HepG2 (cell line): Measurements from ENCODE around the gene POU6F1. TPM values are rescaled to one million over a fixed set of nuclear protein-coding genes. Genes with fewer than 3 reads are reported as not detected.

ENCODE experiments used
- BATF2 ChIP-seq: sonication (generic); formaldehyde crosslinking; IDR thresholded peaks from 2 replicates; pipeline ENCODE4 v1.8.0; 2022; ENCODE audit warnings: mild to moderate bottlenecking, missing genetic modification reagents, moderate library complexity
- BCL6 ChIP-seq: IDR thresholded peaks from 2 replicates; pipeline ENCODE4 v1.6.1; 2016; ENCODE audit warnings: missing genetic modification reagents, missing compliant biosample characterization
- ETV6 ChIP-seq: sonication (generic); formaldehyde crosslinking; conservative IDR thresholded peaks from 2 replicates; pipeline ENCODE4 v1.4.0; 2020; ENCODE audit warnings: missing genetic modification reagents
- HBP1 ChIP-seq: IDR thresholded peaks from 2 replicates; pipeline ENCODE4 v1.6.1; 2016; ENCODE audit warnings: low read depth, control low read depth
- HNRNPH1 ChIP-seq: fragments of 200-400 bp; formaldehyde crosslinking; optimal IDR thresholded peaks from 2 replicates; pipeline ENCODE3; 2017; ENCODE audit warnings: mild to moderate bottlenecking, low read depth, low read length
- IKZF4 ChIP-seq: sonication (generic); formaldehyde crosslinking; IDR thresholded peaks from 2 replicates; pipeline ENCODE4 v1.5.1; 2020; ENCODE audit warnings: borderline replicate concordance, mild to moderate bottlenecking, low read depth, missing genetic modification reagents; ENCODE audit errors: not compliant biosample characterization
- MAFK ChIP-seq, 2 experiments: IDR thresholded peaks in 1 of 2; conservative IDR thresholded peaks in 1 of 2; 2 replicates each; pipeline ENCODE4 v1.6.1; 2011; ENCODE audit warnings: improper control_type of control experiment in 2 of 2, low read length in 2 of 2
- MIXL1 ChIP-seq: IDR thresholded peaks from 2 replicates; pipeline ENCODE4 v1.6.1; 2016
- MTF2 ChIP-seq: sonication (generic); formaldehyde crosslinking; IDR thresholded peaks from 2 replicates; pipeline ENCODE4 v1.5.0; 2020; ENCODE audit warnings: missing genetic modification reagents, borderline replicate concordance
- MXD3 ChIP-seq: IDR thresholded peaks from 2 replicates; pipeline ENCODE4 v1.6.1; 2016; ENCODE audit warnings: mild to moderate bottlenecking, missing biosample characterization, missing genetic modification reagents
- MYPOP ChIP-seq: sonication (generic); formaldehyde crosslinking; IDR thresholded peaks from 2 replicates; pipeline ENCODE4 v1.8.1; 2023; ENCODE audit warnings: mild to moderate bottlenecking, moderate library complexity, missing genetic modification reagents
- NCOA2 ChIP-seq: sonication (generic); formaldehyde crosslinking; IDR thresholded peaks from 2 replicates; pipeline ENCODE4 v1.8.0; 2022; ENCODE audit warnings: inconsistent platforms
- ONECUT2 ChIP-seq: sonication (generic); formaldehyde crosslinking; IDR thresholded peaks from 2 replicates; pipeline ENCODE4 v1.4.0; 2020; ENCODE audit warnings: missing genetic modification reagents
- SAP130 ChIP-seq: IDR thresholded peaks from 2 replicates; pipeline ENCODE4 v1.6.1; 2016; ENCODE audit warnings: low read depth
- SP1 ChIP-seq, 2 experiments: fragments of 450-650 bp in 1 of 2; sonication (generic) in 1 of 2; formaldehyde crosslinking in 1 of 2; IDR thresholded peaks; 2 replicates each; pipeline versions ENCODE4 v1.4.0 to v1.6.1; 2016 to 2020; ENCODE audit warnings: missing genetic modification reagents in 1 of 2
- ZBTB42 ChIP-seq: sonication (generic); formaldehyde crosslinking; IDR thresholded peaks from 2 replicates; pipeline ENCODE4 v1.5.0; 2020; ENCODE audit warnings: mild to moderate bottlenecking, missing genetic modification reagents
- ZMYM4 ChIP-seq: sonication (generic); formaldehyde crosslinking; IDR thresholded peaks from 2 replicates; pipeline ENCODE4 v1.8.1; 2023; ENCODE audit warnings: mild to moderate bottlenecking, missing genetic modification reagents
- ZNF646 ChIP-seq: sonication (generic); formaldehyde crosslinking; IDR thresholded peaks from 2 replicates; pipeline ENCODE4 v1.9.0; 2021; ENCODE audit warnings: mild to moderate bottlenecking, missing genetic modification reagents
- ZNF678 ChIP-seq: sonication (generic); formaldehyde crosslinking; IDR thresholded peaks from 2 replicates; pipeline ENCODE4 v1.4.0; 2020; ENCODE audit warnings: mild to moderate bottlenecking, missing genetic modification reagents
- ZNF816 ChIP-seq: sonication (generic); formaldehyde crosslinking; IDR thresholded peaks from 2 replicates; pipeline ENCODE4 v1.8.0; 2022; ENCODE audit warnings: missing genetic modification reagents, mild to moderate bottlenecking, borderline replicate concordance
- polyA plus RNA-seq, 8 experiments: library from polyadenylated mRNA; depleted of rRNA in 3 of 8; stranded (reverse) in 7 of 8; unstranded in 1 of 8; fragments of >200 nt; fragmentation: Illumina TruSeq in 4 of 8; extraction: Trizol in 4 of 8; gene quantifications; 2 replicates each; pipeline versions ENCODE4 v1.2.1 to v1.2.3, GENCODE V29; 2011 to 2016; ENCODE audit warnings: low read depth in 4 of 8, missing spikeins in 1 of 8, mixed read lengths in 1 of 8; ENCODE audit not compliant: insufficient read depth in 1 of 8
- total RNA-seq, 5 experiments: library from RNA; depleted of rRNA; stranded (reverse); fragments of >200 nt; fragmentation: Illumina TruSeq; extraction: Trizol; gene quantifications; 2 replicates each; pipeline ENCODE4 v1.2.3, GENCODE V29; 2016; ENCODE audit warnings: low read depth in 1 of 5

The POU6F1 gene
- total and polyA plus RNA-seq, 2 of the 13 experiments (the other 11 are each of a cell fraction or from before 2014, with no cell fraction given): 0.48 to 0.51 TPM

- TF ChIP-seq ZNF646 (peak; percentile 49; the same call in 1 of the 2 replicates), BCL6 (CRISPR knock-in tag) (no peak), ZNF816 (CRISPR knock-in tag) (no peak), HNRNPH1 (no peak), ETV6 (CRISPR knock-in tag) (no peak), HBP1 (no peak), ZMYM4 (CRISPR knock-in tag) (0 out of 2 replicates have a peak, but pooled peaks have one; percentile 22), BATF2 (CRISPR knock-in tag) (no peak), ZNF678 (no peak), SAP130 (CRISPR knock-in tag) (peak; percentile 22; the same call in 1 of the 2 replicates), SP1 (IDR thresholded peaks at IDR 0.05) (no peak), SP1 (CRISPR knock-in tag; IDR thresholded peaks at IDR 0.05) (no peak), MIXL1 (no peak), MYPOP (CRISPR knock-in tag) (peak; percentile 42; the same call in 1 of the 2 replicates), ZBTB42 (no peak), MAFK (conservative IDR thresholded peaks at IDR 0.05 in 1 of 2, IDR thresholded peaks at IDR 0.05 in 1 of 2; ENCODE audit: low read length in 2 of 2) (no peak), MTF2 (no peak), MXD3 (no peak), IKZF4 (CRISPR knock-in tag) (no peak), ONECUT2 (CRISPR knock-in tag) (no peak), NCOA2 (CRISPR knock-in tag) (0 out of 2 replicates have a peak, but pooled peaks have one; percentile 26)
These were observed 56.9 kb downstream of the POU6F1 start (continued) for GRCh38 chr12:51160814-51161459.
